NCI-H2196 treated with DMSO at 0.1 percent for 48 hours (cell line): Measurements from ENCODE around the gene XAF1.
"Not testable (repeated sequence)": the region's sequence is repeated elsewhere in the genome, so short reads cannot be mapped to it uniquely, and the experiment has no call there.

Experiments
- DNase-seq: peaks from one replicate; lab custom pipeline; 2025; ENCODE audit not compliant: unreplicated experiment; lab: John Stamatoyannopoulos, UW

The XAF1 gene

DNA sequence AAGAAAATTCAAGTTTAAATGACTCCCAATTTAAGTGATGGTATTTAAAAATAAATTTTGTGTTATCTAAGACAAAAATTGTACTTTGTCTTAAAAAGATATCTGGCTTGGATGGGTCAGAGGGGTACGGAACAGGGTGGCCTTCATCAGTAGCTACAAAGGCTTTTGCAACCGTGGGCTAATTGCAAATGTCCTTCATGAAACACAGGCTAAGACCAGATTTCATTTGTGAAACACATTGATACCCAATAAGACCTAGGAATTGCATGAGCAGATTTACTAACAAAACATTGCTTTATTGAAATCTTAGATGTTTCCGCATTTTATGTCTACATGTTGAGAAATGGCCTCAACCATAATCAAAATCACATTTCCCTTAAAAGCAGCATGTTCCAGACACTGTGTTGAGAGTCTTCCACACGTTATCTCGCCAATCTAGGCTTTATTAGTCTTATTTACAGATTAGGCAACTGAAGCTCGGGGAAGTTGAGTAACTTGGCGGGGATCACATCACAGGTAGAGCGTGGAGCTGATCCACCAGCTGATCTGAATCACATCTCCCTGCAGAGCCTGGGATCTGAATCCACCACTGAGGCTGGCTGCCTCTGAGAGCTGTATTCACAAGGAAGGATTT, 42.0 kb downstream of the XAF1 start:
- DNase-seq, result no peak

DNA sequence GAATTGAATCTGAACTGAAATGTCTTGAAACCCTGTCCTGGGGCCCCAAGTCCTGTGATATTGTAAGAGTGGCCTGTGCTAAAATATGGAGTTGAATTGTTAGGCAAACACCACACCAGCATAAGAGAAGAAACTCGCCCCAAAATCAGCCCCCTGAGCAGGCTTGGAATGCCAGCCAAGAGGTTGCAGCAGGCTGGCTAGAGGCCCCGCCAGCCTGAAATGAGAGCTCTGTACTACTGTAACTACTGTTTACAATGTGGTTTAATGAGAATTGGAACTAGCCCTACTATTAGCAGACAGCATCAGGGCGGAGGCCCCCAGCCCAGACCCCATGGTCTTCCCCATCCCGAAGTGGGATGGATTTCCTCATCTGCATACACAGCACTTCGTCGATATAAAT, 43.9 kb downstream of the XAF1 start:
- DNase-seq, result no peak

DNA sequence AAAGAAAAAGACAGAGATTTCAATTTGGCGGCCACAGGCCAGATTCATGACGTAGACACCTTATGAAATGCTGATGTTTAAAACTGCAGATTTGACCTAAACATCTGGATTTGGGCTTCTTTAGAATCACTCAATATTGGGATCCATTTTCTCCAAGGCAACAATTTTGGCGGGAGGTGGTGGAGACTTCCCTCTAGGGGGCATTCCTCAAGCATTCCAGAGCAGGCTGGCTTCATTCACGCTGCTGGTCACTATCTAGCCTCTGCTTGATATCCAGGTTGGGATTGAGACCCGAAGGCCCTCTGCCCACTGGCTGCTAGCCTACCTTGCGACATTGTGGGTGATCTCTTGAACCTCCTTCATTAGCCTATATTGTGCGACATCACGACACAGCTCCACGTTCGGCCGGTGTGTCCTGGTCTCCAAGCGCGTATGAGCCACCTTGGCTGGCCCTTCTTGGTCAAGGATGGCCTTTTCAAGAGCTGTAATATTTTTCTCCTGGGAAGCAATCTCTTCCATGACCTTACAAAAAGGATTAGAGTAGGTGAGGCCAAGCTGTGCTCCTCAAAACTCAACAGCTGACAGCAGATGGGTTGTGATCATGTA, 44.7 kb downstream of the XAF1 start:
- no peak for DNase-seq

DNA sequence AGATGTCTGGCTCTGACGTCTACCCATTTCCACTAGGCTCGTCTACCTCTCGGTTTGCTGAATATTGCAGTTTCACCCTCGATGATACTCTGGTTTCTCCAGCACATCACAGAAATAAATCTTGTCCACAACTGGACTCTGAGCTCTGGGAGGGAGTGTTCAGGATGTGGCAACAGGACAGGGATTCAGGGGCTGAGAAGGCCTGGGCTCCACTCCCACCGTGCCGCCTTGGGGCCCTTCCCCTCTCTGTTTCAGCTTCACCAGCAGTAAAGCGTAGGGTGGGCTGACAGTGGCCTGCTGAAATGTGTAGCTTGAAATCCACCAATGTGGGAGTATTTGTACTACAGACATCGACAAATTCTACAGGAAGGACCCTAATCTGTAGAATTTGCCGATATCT, 55.7 kb downstream of the XAF1 start:
- DNase-seq, result no peak

DNA sequence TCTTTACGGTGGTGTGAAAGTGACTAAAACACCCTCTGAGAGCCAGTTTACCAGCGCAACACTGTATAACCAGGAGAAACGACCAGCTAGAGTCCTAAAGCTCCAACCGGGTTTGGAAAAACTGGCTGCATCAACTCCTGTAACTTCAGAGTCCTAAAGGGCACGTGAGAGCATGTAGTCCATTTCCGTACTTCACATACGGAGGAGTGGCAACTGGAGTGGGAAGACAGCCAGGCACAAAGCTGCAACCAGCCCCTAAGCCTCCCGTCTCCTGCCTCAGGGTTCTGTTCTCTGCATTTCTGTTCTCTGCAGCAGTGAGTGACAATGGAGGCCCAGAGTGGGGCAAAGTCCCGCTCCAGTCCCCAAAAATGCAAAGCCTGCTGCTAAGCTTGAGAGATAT, 56.4 kb downstream of the XAF1 start:
- DNase-seq, result no peak

DNA sequence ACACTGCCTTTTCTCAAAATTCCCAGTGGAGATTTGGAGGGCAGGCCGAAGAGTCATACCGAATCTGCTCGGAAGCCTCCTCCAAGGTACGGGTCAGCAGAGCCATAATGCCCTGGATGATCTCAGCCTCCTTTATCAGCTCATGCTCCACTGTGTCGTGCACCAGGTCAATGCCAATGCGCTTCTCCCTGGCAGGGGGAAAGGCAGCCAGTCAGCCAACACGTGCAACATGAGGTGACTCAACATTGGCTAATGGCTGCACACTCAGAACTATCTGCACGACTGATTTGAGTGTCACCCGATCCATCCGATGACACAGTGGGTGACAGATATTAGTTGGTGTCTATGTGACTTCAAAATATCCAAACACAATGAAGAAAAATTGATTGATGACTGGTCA, 59.9 kb downstream of the XAF1 start:
- no peak for DNase-seq

DNA sequence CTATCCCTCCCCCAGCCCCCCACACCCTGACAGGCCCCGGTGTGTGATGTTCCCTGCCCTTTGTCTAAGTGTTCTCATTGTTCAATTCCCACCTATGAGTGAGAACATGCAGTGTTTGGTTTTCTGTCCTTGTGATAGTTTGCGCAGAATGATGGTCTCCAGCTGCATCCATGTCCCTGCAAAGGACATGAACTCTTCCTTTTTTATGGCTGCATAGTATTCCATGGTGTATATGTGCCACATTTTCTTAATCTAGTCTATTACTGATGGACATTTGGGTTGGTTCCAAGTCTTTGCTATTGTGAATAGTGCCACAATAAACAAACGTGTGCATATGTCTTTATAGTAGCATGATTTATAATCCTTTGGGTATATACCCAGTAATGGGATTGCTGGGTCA, 60.5 kb downstream of the XAF1 start:
- not testable (repeated sequence) for DNase-seq

DNA sequence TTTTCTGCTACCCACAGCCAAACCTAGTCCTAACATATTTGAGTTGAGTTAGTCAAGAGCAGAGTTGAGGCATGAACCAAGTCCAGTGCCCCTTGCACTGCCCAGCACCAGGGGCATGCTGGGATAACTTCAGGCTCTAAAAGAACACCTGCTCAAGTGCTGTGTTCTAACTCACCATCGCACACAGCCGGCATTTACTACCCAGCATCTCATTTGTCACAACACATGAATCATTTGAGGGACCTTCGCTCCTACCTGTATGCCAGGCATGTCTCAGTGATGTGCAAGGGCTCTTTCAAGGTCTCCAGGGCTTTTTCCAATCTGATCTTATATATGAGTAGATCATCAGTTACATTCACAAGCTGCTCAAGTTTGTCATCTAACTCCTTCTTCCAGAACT, 63.1 kb downstream of the XAF1 start:
- DNase-seq, result no peak

DNA sequence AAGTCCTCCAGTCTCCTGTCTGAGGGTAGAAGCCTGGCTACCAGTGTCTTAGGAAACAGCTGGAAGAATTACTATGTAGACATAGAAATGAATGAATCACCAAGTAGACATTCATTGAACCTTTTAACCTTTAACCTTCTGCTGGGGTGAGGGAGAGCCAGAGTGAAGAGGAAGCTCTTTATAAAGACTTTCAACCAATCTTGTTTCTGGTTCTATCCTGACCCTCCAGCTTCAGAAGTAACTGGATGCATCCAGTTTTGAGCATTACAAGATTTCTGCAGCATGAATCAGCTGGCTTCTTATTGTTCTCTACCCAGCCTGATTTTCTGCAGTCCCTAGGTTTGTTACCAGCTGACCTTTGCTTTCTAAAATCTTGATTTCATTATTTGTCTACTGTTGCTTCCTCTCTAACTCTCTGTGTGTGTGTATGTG, 67.2 kb downstream of the XAF1 start:
- no peak for DNase-seq
